Aorta (tissue), 5 donors: Measurements from ENCODE around the gene TMEM135. TPM values are rescaled to one million over a fixed set of nuclear protein-coding genes. Genes with fewer than 3 reads are reported as not detected.

ENCODE experiments used
- ATAC-seq: fragments of 200-7000 bp; cut with Tn5 transposase; one replicate; pipeline ENCODE4 v1.9.1; 2022; ENCODE audit warnings: moderate library complexity; ENCODE audit not compliant: low FRiP score
- DNase-seq, 2 donors: peaks; one replicate each; pipeline ENCODE4 v3.0.0-alpha.2; 2020
- H3K27ac ChIP-seq, 2 donors: one replicate each; pipeline ENCODE4 v1.5.1; 2013; ENCODE audit warnings: low read length in 2 of 2, mild to moderate bottlenecking in 2 of 2, moderate library complexity in 2 of 2, control low read depth in 1 of 2, inconsistent platforms in 1 of 2, low read depth in 1 of 2
- H3K27me3 ChIP-seq, 2 donors: one replicate each; pipeline ENCODE4 v1.6.1; 2013; ENCODE audit warnings: control low read depth in 1 of 2, low read length in 1 of 2, mild to moderate bottlenecking in 1 of 2, moderate library complexity in 1 of 2; ENCODE audit not compliant: insufficient read depth in 2 of 2, control insufficient read depth in 1 of 2
- H3K36me3 ChIP-seq, 2 donors: one replicate each; pipeline ENCODE4 v1.6.1; 2013; ENCODE audit warnings: control low read depth in 1 of 2, low read length in 1 of 2, mild to moderate bottlenecking in 1 of 2; ENCODE audit not compliant: insufficient read depth in 2 of 2, control insufficient read depth in 1 of 2
- H3K4me1 ChIP-seq, 2 donors: one replicate each; pipeline ENCODE4 v1.6.1; 2013; ENCODE audit warnings: low read length in 2 of 2, control low read depth in 1 of 2, mild to moderate bottlenecking in 1 of 2, moderate library complexity in 1 of 2; ENCODE audit not compliant: insufficient read depth in 2 of 2, control insufficient read depth in 1 of 2
- H3K4me3 ChIP-seq, 2 donors: one replicate each; pipeline ENCODE4 v1.5.1; 2013; ENCODE audit warnings: low read length in 2 of 2, control low read depth in 1 of 2, mild to moderate bottlenecking in 1 of 2
- H3K9me3 ChIP-seq: one replicate; pipeline ENCODE4 v1.6.1; 2013; ENCODE audit warnings: mild to moderate bottlenecking, low read length; ENCODE audit not compliant: control insufficient read depth
- WGBS, 2 donors: extraction: QIAGEN DNeasy Blood & Tissue Kit; methylation state at CpG; one replicate each; pipeline ENCODE4 v1.1.7; 2013; 5-methylcytosine and 5-hydroxymethylcytosine counted together
- intact Hi-C, 2 donors: fragments of 100-400 bp; cut with DNase I; formaldehyde crosslinking; loops; one replicate each; pipeline versions ENCODE4 v1.14.2 to v1.15.0; 2022
- polyA plus RNA-seq, 2 donors: library from polyadenylated mRNA; stranded (reverse); fragments of 200-250 nt; gene quantifications; one replicate each; pipeline ENCODE4 v1.2.3, GENCODE V29; 2013
- total RNA-seq, 2 donors: library from RNA; stranded (reverse); fragmentation: NEBNext Ultra II Directional; extraction: Animal tissue kit (Norgen Biotek cat#: 25700); gene quantifications; one replicate each; pipeline ENCODE4 v1.2.1, GENCODE V29; 2021
- donor health status: healthy with polysubstance abuse.
- donor health status: Bipolar disorder and iron deficiency.
- donor health status: DM: no; HTN: no; CAD: no.
- donor health status: DM: no; HTN: no; CAD: no.
- donor health status: DM: yes; HTN: yes; CAD: no.

TMEM135 gene
- total and polyA plus RNA-seq, 4 donors: 10.6 to 49.0 (median 26.9) TPM

GRCh38 chr11:87359401-87359800 lies 321.7 kb downstream of the TMEM135 start:
- Histone ChIP-seq H3K4me1 (peaks cover 0 to 6% of the 10 kb centered on the region in 2 donors), H3K4me3 (no peak overlapping the region), H3K27ac (no peak overlapping the region), H3K9me3 (no peaks in the 10 kb centered on the region), H3K36me3 (no peaks in the 10 kb centered on the region), H3K27me3 (no peaks in the 10 kb centered on the region)
- WGBS, 2 donors: 93 to 95% methylated on average over 6 of the region's 6 CpGs
- ATAC-seq (no peak), DNase-seq (no peak)
- intact Hi-C loops: loop anchor here (10.0 kb wide), 2 partner anchors 1175 to 1185 kb away; no protein-coding TSS in a partner anchor

- Histone ChIP-seq H3K36me3 (no peaks in the 10 kb centered on the region), H3K27me3 (no peaks in the 10 kb centered on the region), H3K4me3 (no peak overlapping the region), H3K9me3 (no peaks in the 10 kb centered on the region), H3K27ac (no peak overlapping the region), H3K4me1 (no peaks in the 10 kb centered on the region)
- ATAC-seq (no peak), DNase-seq (no peak)
- 96 to 98% methylated on average over 5 of the region's 5 CpGs for WGBS, 2 donors
- intact Hi-C loops: no loop called here
Measured at GRCh38 chr11:87361891-87362290, 324.2 kb downstream of the TMEM135 start.

GRCh38 chr11:87366346-87366745 lies 328.6 kb downstream of the TMEM135 start:
- intact Hi-C loops: no loop called here
- Histone ChIP-seq H3K9me3 (no peaks in the 10 kb centered on the region), H3K36me3 (no peaks in the 10 kb centered on the region), H3K27ac (no peak overlapping the region), H3K4me3 (no peak overlapping the region), H3K4me1 (no peaks in the 10 kb centered on the region), H3K27me3 (no peaks in the 10 kb centered on the region)
- no peak for DNase-seq
- no peak for ATAC-seq

- intact Hi-C loops: no loop called here
- no peak for DNase-seq
Measured at GRCh38 chr11:87366763-87367405, 329.1 kb downstream of the TMEM135 start.

GRCh38 chr11:87368151-87368550 lies 330.4 kb downstream of the TMEM135 start:
- intact Hi-C loops: no loop called here
- no peak overlapping the region for H3K27ac ChIP-seq
- no peak for DNase-seq
- no peak overlapping the region for H3K4me3 ChIP-seq
- ATAC-seq: no peak
- no peaks in the 10 kb centered on the region for H3K27me3 ChIP-seq
- WGBS, 2 donors: 84 to 89% methylated on average over 1 of the region's 1 CpG
- H3K4me1 ChIP-seq: no peaks in the 10 kb centered on the region
- no peaks in the 10 kb centered on the region for H3K9me3 ChIP-seq
- H3K36me3 ChIP-seq: no peaks in the 10 kb centered on the region

More at GRCh38 chr11:87366763-87367405, 329.1 kb downstream of the TMEM135 start:
- 87 to 88% methylated on average over 2 of the region's 2 CpGs for WGBS, 2 donors
- Histone ChIP-seq H3K27me3 (no peaks in the 10 kb centered on the region), H3K9me3 (no peaks in the 10 kb centered on the region), H3K36me3 (no peaks in the 10 kb centered on the region), H3K4me3 (no peak overlapping the region), H3K27ac (no peak overlapping the region), H3K4me1 (no peaks in the 10 kb centered on the region)
- no peak for ATAC-seq

- Histone ChIP-seq H3K27ac (no peak overlapping the region), H3K9me3 (no peaks in the 10 kb centered on the region), H3K4me1 (no peaks in the 10 kb centered on the region), H3K27me3 (no peaks in the 10 kb centered on the region), H3K4me3 (no peak overlapping the region), H3K36me3 (no peaks in the 10 kb centered on the region)
- WGBS, 2 donors: 70% methylated on average over 5 of the region's 5 CpGs
- DNase-seq (no peak), ATAC-seq (no peak)
- intact Hi-C loops: no loop called here
Measured at GRCh38 chr11:87368858-87369480, 331.2 kb downstream of the TMEM135 start.

DNA sequence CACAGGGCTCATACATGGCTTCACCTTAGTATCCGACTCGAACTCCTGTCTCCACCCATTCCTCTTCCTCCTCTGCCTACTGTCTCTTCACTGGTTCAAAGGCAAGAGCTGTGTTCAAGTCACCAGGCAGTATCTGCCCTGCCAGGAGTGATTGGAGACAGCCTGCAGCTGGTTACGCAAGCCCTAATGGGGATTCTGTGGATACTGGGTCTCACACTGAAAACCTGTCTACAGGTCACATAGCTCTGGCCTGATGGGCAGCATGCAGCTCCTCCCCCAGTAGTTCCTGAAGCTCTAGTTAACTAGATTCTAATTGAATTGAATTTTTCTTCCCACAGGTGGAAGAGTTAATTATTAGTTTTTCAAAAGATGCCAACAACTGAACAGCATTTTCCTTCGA lies 332.2 kb downstream of the TMEM135 start:
- H3K9me3 ChIP-seq: no peaks in the 10 kb centered on the region
- H3K27me3 ChIP-seq: no peaks in the 10 kb centered on the region
- DNase-seq: no peak
- 95 to 96% methylated on average over 4 of the region's 4 CpGs for WGBS, 2 donors
- H3K27ac ChIP-seq: no peak overlapping the region
- H3K36me3 ChIP-seq: no peaks in the 10 kb centered on the region
- H3K4me3 ChIP-seq: no peak overlapping the region
- no peak for ATAC-seq
- intact Hi-C loops: loop anchor here in 1 of 2 donors (10.0 kb wide), 1 partner anchor 1355 kb away; no protein-coding TSS in a partner anchor
- no peaks in the 10 kb centered on the region for H3K4me1 ChIP-seq

- Histone ChIP-seq H3K27ac (no peak overlapping the region), H3K4me1 (no peaks in the 10 kb centered on the region), H3K27me3 (no peaks in the 10 kb centered on the region), H3K36me3 (no peaks in the 10 kb centered on the region), H3K9me3 (no peaks in the 10 kb centered on the region), H3K4me3 (no peak overlapping the region)
- DNase-seq: no peak
- intact Hi-C loops: loop anchor here in 1 of 2 donors (10.0 kb wide), 1 partner anchor 1353 kb away; no protein-coding TSS in a partner anchor
- 81 to 92% methylated on average over 3 of the region's 3 CpGs for WGBS, 2 donors
- ATAC-seq: no peak
Measured at GRCh38 chr11:87372065-87372464, 334.3 kb downstream of the TMEM135 start.
